PC-9 (cell line): Measurements from ENCODE around the gene MOB3B. TPM values are rescaled to one million over a fixed set of nuclear protein-coding genes. Genes with fewer than 3 reads are reported as not detected.

ENCODE experiments used
- BruUV-seq: library from RNA; stranded (reverse); fragments of 400-500 nt; replicated peaks from 2 replicates; lab custom pipeline; 2021; lab: Mats Ljungman, UMichigan
- CTCF ChIA-PET: fragments of 300-600 bp; sonication (Branson Sonifier 250); formaldehyde crosslinking; loops from one replicate; lab custom pipeline; 2022; ENCODE audit warnings: antibody characterized with exemption; lab: Charles Lee
- POLR2A ChIA-PET: fragments of 300-600 bp; sonication (Branson Sonifier 250); formaldehyde crosslinking; loops from one replicate; lab custom pipeline; 2022; ENCODE audit warnings: antibody characterized with exemption; ENCODE audit not compliant: unreplicated experiment; lab: Charles Lee
- DNase-seq, 2 experiments: peaks; one replicate each; pipeline versions ENCODE4 v3.0.0 to v3.0.0-alpha.2; 2015 to 2022; ENCODE audit warnings: mixed read lengths in 1 of 2
- H2AFZ ChIP-seq: fragments of 200-600 bp; sonication (generic); 2 replicates; pipeline ENCODE4 v1.8.1; 2017; ENCODE audit warnings: antibody characterized with exemption
- H3F3A ChIP-seq: fragments of 200-600 bp; sonication (generic); 2 replicates; pipeline ENCODE4 v1.8.1; 2017; ENCODE audit warnings: antibody characterized with exemption, mild to moderate bottlenecking, low read depth; ENCODE audit not compliant: insufficient read depth
- H3K27ac ChIP-seq: fragments of 200-600 bp; sonication (generic); 2 replicates; pipeline ENCODE4 v1.6.1; 2016; ENCODE audit warnings: mixed run types
- H3K27me3 ChIP-seq: fragments of 200-600 bp; sonication (generic); 2 replicates; pipeline ENCODE4 v1.6.1; 2016; ENCODE audit warnings: low read depth, mixed run types; ENCODE audit not compliant: insufficient read depth
- H3K36me3 ChIP-seq: fragments of 200-600 bp; sonication (generic); 2 replicates; pipeline ENCODE4 v1.6.1; 2016; ENCODE audit warnings: low read depth, mixed run types
- H3K4me1 ChIP-seq: fragments of 200-600 bp; sonication (generic); replicated peaks from 2 replicates; pipeline ENCODE4 v1.6.1; 2016; ENCODE audit warnings: mixed run types; ENCODE audit not compliant: insufficient read depth
- H3K4me2 ChIP-seq: fragments of 200-600 bp; sonication (generic); 2 replicates; pipeline ENCODE4 v1.6.1; 2017; ENCODE audit warnings: mixed run types
- H3K4me3 ChIP-seq: fragments of 200-600 bp; sonication (generic); 2 replicates; pipeline ENCODE4 v1.6.1; 2016; ENCODE audit warnings: mixed run types
- H3K79me2 ChIP-seq: fragments of 200-600 bp; sonication (generic); 2 replicates; pipeline ENCODE4 v1.6.1; 2017; ENCODE audit warnings: low read depth, mixed run types
- H3K9me2 ChIP-seq: fragments of 200-600 bp; sonication (generic); 2 replicates; pipeline ENCODE4 v1.8.1; 2017; ENCODE audit warnings: mild to moderate bottlenecking; ENCODE audit not compliant: insufficient read depth
- H3K9me3 ChIP-seq: fragments of 200-600 bp; sonication (generic); 2 replicates; pipeline ENCODE4 v1.8.1; 2016; ENCODE audit warnings: low read depth; ENCODE audit not compliant: insufficient read depth
- H4K20me1 ChIP-seq: fragments of 200-600 bp; sonication (generic); 2 replicates; pipeline ENCODE4 v1.8.1; 2017; ENCODE audit not compliant: insufficient read depth
- EZH2 ChIP-seq: fragments of 200-600 bp; sonication (generic); IDR thresholded peaks from 2 replicates; pipeline ENCODE4 v1.8.0; 2017; ENCODE audit warnings: antibody characterized with exemption, low read depth
- intact Hi-C: fragments of 100-400 bp; cut with micrococcal nuclease; formaldehyde crosslinking; loops from one replicate; pipeline ENCODE4 v1.10.0; 2022; ENCODE audit not compliant: unreplicated experiment
- total RNA-seq: library from RNA; stranded (reverse); gene quantifications from 2 replicates; pipeline ENCODE4 v1.2.3, GENCODE V29; 2021
- TF ChIP-seq, protein P1 (sequence below): fragments of 200-600 bp; sonication (generic); conservative IDR thresholded peaks from 2 replicates; pipeline ENCODE4 v1.6.1; 2017; ENCODE audit warnings: mixed run types, antibody characterized with exemption, mild to moderate bottlenecking, moderate library complexity

MOB3B gene
- total RNA-seq, 1 experiment from 2014 or later = 4.4 TPM

DNA sequence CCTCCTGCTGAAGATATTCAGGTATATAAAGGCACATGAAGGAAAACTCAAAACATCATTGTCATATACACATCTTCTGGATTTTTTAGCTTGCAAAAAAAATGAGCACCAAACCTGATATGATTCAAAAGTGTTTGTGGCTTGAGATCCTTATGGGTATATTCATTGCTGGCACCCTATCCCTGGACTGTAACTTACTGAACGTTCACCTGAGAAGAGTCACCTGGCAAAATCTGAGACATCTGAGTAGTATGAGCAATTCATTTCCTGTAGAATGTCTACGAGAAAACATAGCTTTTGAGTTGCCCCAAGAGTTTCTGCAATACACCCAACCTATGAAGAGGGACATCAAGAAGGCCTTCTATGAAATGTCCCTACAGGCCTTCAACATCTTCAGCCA is 5.4 kb downstream of the MOB3B start, which contains the start of gene IFNK:
TSS of gene IFNK (plus strand) at position 55 of the 400 bp plus-strand sequence. CDS start at position 102, 47 bp downstream.
- TF ChIP-seq EZH2 = no peak
- TF ChIP-seq, protein P1, sequence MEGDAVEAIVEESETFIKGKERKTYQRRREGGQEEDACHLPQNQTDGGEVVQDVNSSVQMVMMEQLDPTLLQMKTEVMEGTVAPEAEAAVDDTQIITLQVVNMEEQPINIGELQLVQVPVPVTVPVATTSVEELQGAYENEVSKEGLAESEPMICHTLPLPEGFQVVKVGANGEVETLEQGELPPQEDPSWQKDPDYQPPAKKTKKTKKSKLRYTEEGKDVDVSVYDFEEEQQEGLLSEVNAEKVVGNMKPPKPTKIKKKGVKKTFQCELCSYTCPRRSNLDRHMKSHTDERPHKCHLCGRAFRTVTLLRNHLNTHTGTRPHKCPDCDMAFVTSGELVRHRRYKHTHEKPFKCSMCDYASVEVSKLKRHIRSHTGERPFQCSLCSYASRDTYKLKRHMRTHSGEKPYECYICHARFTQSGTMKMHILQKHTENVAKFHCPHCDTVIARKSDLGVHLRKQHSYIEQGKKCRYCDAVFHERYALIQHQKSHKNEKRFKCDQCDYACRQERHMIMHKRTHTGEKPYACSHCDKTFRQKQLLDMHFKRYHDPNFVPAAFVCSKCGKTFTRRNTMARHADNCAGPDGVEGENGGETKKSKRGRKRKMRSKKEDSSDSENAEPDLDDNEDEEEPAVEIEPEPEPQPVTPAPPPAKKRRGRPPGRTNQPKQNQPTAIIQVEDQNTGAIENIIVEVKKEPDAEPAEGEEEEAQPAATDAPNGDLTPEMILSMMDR = no peak
- Histone ChIP-seq H3K36me3 (no peaks in the 10 kb centered on the region), H3K4me2 (no peak within 1 kb of the TSS), H3F3A (no peaks in the 10 kb centered on the region), H2AFZ (no peak within 1 kb of the TSS), H3K27me3 (0 out of 2 replicates have a peak, but pooled peaks cover 3% of the 10 kb centered on the region), H3K9me2 (no peaks in the 10 kb centered on the region), H3K27ac (no peak within 1 kb of the TSS), H4K20me1 (no peaks in the 10 kb centered on the region), H3K4me1 (no peaks in the 10 kb centered on the region), H3K79me2 (no peaks in the 10 kb centered on the region), H3K9me3 (no peaks in the 10 kb centered on the region), H3K4me3 (no peak within 1 kb of the TSS)
- intact Hi-C loops = no loop called here
- DNase-seq = no peak
- BruUV-seq = no TSS peak
- CTCF ChIA-PET = no interaction called here
- POLR2A ChIA-PET = interaction anchor here (0.6 kb wide), 1 partner anchor 1262 kb away, joined by 3 read pairs; no protein-coding TSS in a partner anchor

DNA sequence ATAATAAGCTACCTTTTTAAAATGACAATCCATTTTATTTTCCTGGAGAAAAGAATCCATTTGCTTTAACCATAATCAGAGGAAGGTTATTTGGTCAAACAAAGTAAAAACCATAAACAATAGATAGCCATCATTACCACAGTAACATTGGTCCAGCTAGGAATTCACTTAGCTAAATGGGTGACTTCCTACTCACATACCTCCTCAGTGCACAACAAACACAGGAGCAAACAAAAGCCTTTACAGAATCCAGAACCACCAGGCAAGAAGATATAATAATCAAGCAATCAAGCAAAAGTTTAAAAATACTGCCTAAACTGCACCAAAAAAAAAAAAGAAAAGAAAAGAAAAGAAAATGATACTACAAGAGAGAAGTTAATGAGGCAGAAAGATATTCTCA is 6.5 kb downstream of the MOB3B start:
- intact Hi-C loops = no loop called here
- Histone ChIP-seq H3K27me3 (0 out of 2 replicates have a peak, but pooled peaks cover 3% of the 10 kb centered on the region), H3K9me2 (no peaks in the 10 kb centered on the region), H3K4me1 (no peaks in the 10 kb centered on the region), H3K27ac (no peak overlapping the region), H3K4me3 (no peak overlapping the region), H3K4me2 (no peak overlapping the region), H3K9me3 (no peaks in the 10 kb centered on the region), H2AFZ (no peak overlapping the region), H3K79me2 (no peaks in the 10 kb centered on the region), H4K20me1 (no peaks in the 10 kb centered on the region), H3K36me3 (no peaks in the 10 kb centered on the region), H3F3A (no peaks in the 10 kb centered on the region)
- DNase-seq = no peak
- CTCF ChIA-PET = no interaction called here
- POLR2A ChIA-PET = no interaction called here
- no peak for TF ChIP-seq EZH2
- TF ChIP-seq, protein P1 = no peak
- BruUV-seq = no TSS peak

DNA sequence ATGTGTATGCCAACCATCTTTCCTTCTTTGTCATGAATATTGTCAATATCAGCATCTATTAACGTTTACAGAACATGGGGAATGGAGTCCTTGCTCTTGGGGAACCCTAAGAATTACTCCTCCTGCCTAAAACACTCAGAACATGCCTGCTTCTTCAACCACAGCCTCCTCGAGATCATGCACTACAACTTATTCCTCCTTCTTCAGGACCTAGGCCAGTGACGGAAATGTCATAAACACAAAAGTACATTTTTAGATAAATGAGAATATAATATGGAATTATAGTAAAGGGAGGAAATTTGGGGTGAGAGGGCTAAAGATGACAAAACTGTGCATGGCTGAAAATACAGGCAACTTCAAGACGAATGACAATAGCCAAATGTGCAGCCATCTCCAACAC is 8.6 kb downstream of the MOB3B start:
- no peaks in the 10 kb centered on the region for H3K36me3 ChIP-seq
- no peaks in the 10 kb centered on the region for H3K79me2 ChIP-seq
- H3F3A ChIP-seq = no peaks in the 10 kb centered on the region
- CTCF ChIA-PET = no interaction called here
- DNase-seq = no peak
- TF ChIP-seq EZH2 = no peak
- TF ChIP-seq, protein P1 = no peak
- no peaks in the 10 kb centered on the region for H3K9me3 ChIP-seq
- H3K4me3 ChIP-seq = no peak overlapping the region
- H3K4me2 ChIP-seq = no peak overlapping the region
- no peak overlapping the region for H2AFZ ChIP-seq
- no peak overlapping the region for H3K27ac ChIP-seq
- no peaks in the 10 kb centered on the region for H3K27me3 ChIP-seq
- intact Hi-C loops = no loop called here
- no TSS peak for BruUV-seq
- POLR2A ChIA-PET = no interaction called here
- H4K20me1 ChIP-seq = no peaks in the 10 kb centered on the region
- no peaks in the 10 kb centered on the region for H3K9me2 ChIP-seq
- no peaks in the 10 kb centered on the region for H3K4me1 ChIP-seq
